Central memory CD8-positive, alpha-beta T cell (primary cell): Measurements from ENCODE around the gene GFRA1.

Experiments used
- ATAC-seq: fragments of 150-1000 bp; cut with Tn5 transposase; replicated peaks from 2 replicates; pipeline ENCODE4 v1.10.0; 2022; ENCODE audit warnings: mild to moderate bottlenecking, moderate FRiP score, moderate number of reproducible peaks; ENCODE audit not compliant: poor library complexity, severe bottlenecking; ENCODE audit errors: extremely low read depth
- DNase-seq, 2 donors: peaks; one replicate each; pipeline ENCODE4 v3.0.0; 2021; ENCODE audit warnings: low spot score in 2 of 2
- H3K27ac Mint-ChIP-seq: one replicate; pipeline ENCODE4 v1.8.0; 2022; ENCODE audit warnings: low read depth, mild to moderate bottlenecking, moderate library complexity, mixed read lengths
- H3K27me3 Mint-ChIP-seq: one replicate; pipeline ENCODE4 v1.8.0; 2022; ENCODE audit warnings: mixed read lengths
- H3K36me3 Mint-ChIP-seq: one replicate; pipeline ENCODE4 v1.8.0; 2022; ENCODE audit warnings: mild to moderate bottlenecking, moderate library complexity, mixed read lengths; ENCODE audit not compliant: insufficient read depth
- H3K4me1 Mint-ChIP-seq: one replicate; pipeline ENCODE4 v1.8.0; 2022; ENCODE audit warnings: mixed read lengths
- H3K4me3 Mint-ChIP-seq: one replicate; pipeline ENCODE4 v1.8.0; 2022; ENCODE audit warnings: mild to moderate bottlenecking, moderate library complexity, mixed read lengths
- H3K9me3 Mint-ChIP-seq: one replicate; pipeline ENCODE4 v1.8.0; 2022; ENCODE audit warnings: mixed read lengths

The GFRA1 gene

GRCh38 chr10:116265686-116266085, 7.3 kb downstream of the GFRA1 start:
- H3K4me3 Mint-ChIP-seq, result no peak overlapping the region
- peaks cover 8% of the 10 kb centered on the region for H3K27me3 Mint-ChIP-seq
- H3K36me3 Mint-ChIP-seq, result no peaks in the 10 kb centered on the region
- H3K9me3 Mint-ChIP-seq, result no peaks in the 10 kb centered on the region
- no peak overlapping the region for H3K27ac Mint-ChIP-seq
- H3K4me1 Mint-ChIP-seq, result no peaks in the 10 kb centered on the region
- DNase-seq (no peak), ATAC-seq (no peak)

- H3K27ac Mint-ChIP-seq, result no peak overlapping the region
- H3K4me3 Mint-ChIP-seq, result no peak overlapping the region
- no peaks in the 10 kb centered on the region for H3K36me3 Mint-ChIP-seq
- H3K4me1 Mint-ChIP-seq, result no peaks in the 10 kb centered on the region
- no peaks in the 10 kb centered on the region for H3K27me3 Mint-ChIP-seq
- no peaks in the 10 kb centered on the region for H3K9me3 Mint-ChIP-seq
- DNase-seq, result no peak
- ATAC-seq, result no peak
Measured at GRCh38 chr10:116263870-116264655, 8.9 kb downstream of the GFRA1 start.

GRCh38 chr10:116262678-116263077, 10.3 kb downstream of the GFRA1 start:
- Mint-ChIP-seq H3K4me1 (no peaks in the 10 kb centered on the region), H3K36me3 (no peaks in the 10 kb centered on the region), H3K27me3 (no peaks in the 10 kb centered on the region), H3K27ac (no peak overlapping the region), H3K9me3 (peaks cover 4% of the 10 kb centered on the region), H3K4me3 (no peak overlapping the region)
- ATAC-seq (no peak), DNase-seq (no peak)

- ATAC-seq (no peak), DNase-seq (no peak)
- peaks cover 5% of the 10 kb centered on the region for H3K9me3 Mint-ChIP-seq
- no peak overlapping the region for H3K27ac Mint-ChIP-seq
- no peaks in the 10 kb centered on the region for H3K27me3 Mint-ChIP-seq
- H3K4me1 Mint-ChIP-seq, result no peaks in the 10 kb centered on the region
- H3K36me3 Mint-ChIP-seq, result no peaks in the 10 kb centered on the region
- H3K4me3 Mint-ChIP-seq, result no peak overlapping the region
Measured at GRCh38 chr10:116260599-116260998, 12.4 kb downstream of the GFRA1 start.

DNA sequence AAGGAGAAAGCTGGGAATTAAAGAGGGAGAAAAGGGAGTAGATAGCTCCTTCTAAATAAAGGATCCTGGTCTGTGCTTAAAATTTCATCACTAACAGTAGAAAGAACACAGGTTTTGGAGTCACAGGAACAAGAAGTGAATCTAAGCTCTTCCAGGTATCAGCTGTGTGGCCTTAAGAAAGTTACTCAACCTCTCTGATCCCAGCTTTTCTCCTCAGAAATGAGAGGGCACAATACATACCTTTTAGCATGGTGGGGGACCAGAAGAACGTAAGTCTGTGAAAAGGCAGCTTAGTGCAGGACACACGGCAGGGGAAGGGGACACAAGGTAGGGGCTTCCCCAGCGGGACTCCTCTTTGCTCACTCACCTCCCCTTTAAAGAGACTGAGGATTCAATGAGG, 13.4 kb downstream of the GFRA1 start:
- ATAC-seq (no peak), DNase-seq (no peak)
- Mint-ChIP-seq H3K27me3 (no peaks in the 10 kb centered on the region), H3K9me3 (peaks cover 5% of the 10 kb centered on the region), H3K36me3 (no peaks in the 10 kb centered on the region), H3K4me1 (no peaks in the 10 kb centered on the region), H3K27ac (no peak overlapping the region), H3K4me3 (no peak overlapping the region)

- ATAC-seq (no peak), DNase-seq (no peak)
- Mint-ChIP-seq H3K4me3 (no peak overlapping the region), H3K9me3 (peaks cover 5% of the 10 kb centered on the region), H3K27ac (no peak overlapping the region), H3K4me1 (no peaks in the 10 kb centered on the region), H3K27me3 (no peaks in the 10 kb centered on the region), H3K36me3 (no peaks in the 10 kb centered on the region)
Measured at GRCh38 chr10:116257785-116258184, 15.2 kb downstream of the GFRA1 start.

DNA sequence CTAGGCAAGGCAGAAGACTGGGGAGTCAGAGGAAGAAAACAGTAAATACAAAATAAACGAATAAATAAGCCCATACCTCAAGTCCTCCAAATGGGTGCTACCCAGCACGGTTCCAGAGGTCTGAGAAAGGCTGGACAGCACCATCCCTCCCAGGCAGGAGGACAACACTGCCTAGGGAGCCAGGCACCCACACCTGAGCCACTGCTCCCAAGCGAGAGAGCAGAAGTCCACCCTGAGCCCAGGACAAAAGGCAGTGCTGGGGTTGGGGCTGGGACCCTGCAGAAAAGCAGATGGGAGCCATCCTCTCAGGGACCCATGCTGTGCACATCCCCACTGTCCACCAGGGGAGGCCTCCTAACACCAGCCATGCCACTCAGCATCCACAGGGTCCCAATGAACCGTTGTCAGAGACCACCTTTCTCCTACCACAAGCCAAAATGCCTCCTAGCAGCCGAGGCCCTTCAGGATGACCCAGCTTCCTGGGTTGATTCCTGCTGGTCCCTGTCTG, 16.2 kb downstream of the GFRA1 start:
- ATAC-seq (no peak), DNase-seq (no peak)
- Mint-ChIP-seq H3K4me3 (no peak overlapping the region), H3K9me3 (peaks cover 5% of the 10 kb centered on the region), H3K36me3 (no peaks in the 10 kb centered on the region), H3K27ac (no peak overlapping the region), H3K4me1 (no peaks in the 10 kb centered on the region), H3K27me3 (no peaks in the 10 kb centered on the region)

- no peak for DNase-seq
- H3K36me3 Mint-ChIP-seq, result no peaks in the 10 kb centered on the region
- ATAC-seq, result no peak
- H3K9me3 Mint-ChIP-seq, result peaks cover 6% of the 10 kb centered on the region
- no peaks in the 10 kb centered on the region for H3K4me1 Mint-ChIP-seq
- no peak overlapping the region for H3K4me3 Mint-ChIP-seq
- H3K27ac Mint-ChIP-seq, result no peak overlapping the region
- no peaks in the 10 kb centered on the region for H3K27me3 Mint-ChIP-seq
Measured at GRCh38 chr10:116255886-116256751, 16.9 kb downstream of the GFRA1 start.

GRCh38 chr10:116254422-116255155, 18.4 kb downstream of the GFRA1 start:
- no peak overlapping the region for H3K4me3 Mint-ChIP-seq
- no peaks in the 10 kb centered on the region for H3K4me1 Mint-ChIP-seq
- no peaks in the 10 kb centered on the region for H3K27me3 Mint-ChIP-seq
- ATAC-seq (no peak), DNase-seq (no peak)
- H3K36me3 Mint-ChIP-seq, result no peaks in the 10 kb centered on the region
- peaks cover 10% of the 10 kb centered on the region for H3K9me3 Mint-ChIP-seq
- no peak overlapping the region for H3K27ac Mint-ChIP-seq

- no peak for DNase-seq
- no peak overlapping the region for H3K27ac Mint-ChIP-seq
- no peak for ATAC-seq
- H3K9me3 Mint-ChIP-seq, result peaks cover 10% of the 10 kb centered on the region
- H3K4me1 Mint-ChIP-seq, result no peaks in the 10 kb centered on the region
- no peaks in the 10 kb centered on the region for H3K27me3 Mint-ChIP-seq
- no peaks in the 10 kb centered on the region for H3K36me3 Mint-ChIP-seq
- no peak overlapping the region for H3K4me3 Mint-ChIP-seq
Measured at GRCh38 chr10:116253716-116254115, 19.3 kb downstream of the GFRA1 start.

- no peak overlapping the region for H3K4me3 Mint-ChIP-seq
- H3K27ac Mint-ChIP-seq, result no peak overlapping the region
- no peak for ATAC-seq
- DNase-seq, result no peak
- H3K36me3 Mint-ChIP-seq, result no peaks in the 10 kb centered on the region
- H3K27me3 Mint-ChIP-seq, result no peaks in the 10 kb centered on the region
- H3K9me3 Mint-ChIP-seq, result peaks cover 10% of the 10 kb centered on the region
- no peaks in the 10 kb centered on the region for H3K4me1 Mint-ChIP-seq
Measured at GRCh38 chr10:116251602-116252395, 21.2 kb downstream of the GFRA1 start.

DNA sequence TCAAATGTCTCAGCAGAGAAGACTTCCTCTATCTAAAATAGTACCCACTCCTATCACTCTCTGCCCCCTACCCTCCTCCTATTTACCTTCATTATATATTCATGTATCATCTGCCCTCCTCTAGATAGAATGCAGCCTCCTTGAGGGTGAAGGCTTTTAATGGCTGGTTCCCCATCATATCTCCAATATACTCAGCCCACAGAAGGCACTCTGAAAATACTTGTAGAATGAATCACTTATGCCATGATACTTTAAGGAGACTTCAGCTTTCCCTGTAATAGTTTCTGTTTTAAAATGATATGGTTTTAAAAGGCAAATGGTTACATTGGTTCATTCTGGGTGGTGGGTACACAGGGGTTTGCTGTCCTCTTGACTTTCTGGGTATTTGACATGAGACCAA, 25.3 kb downstream of the GFRA1 start:
- Mint-ChIP-seq H3K4me3 (no peak overlapping the region), H3K27ac (no peak overlapping the region), H3K9me3 (peaks cover 10% of the 10 kb centered on the region), H3K4me1 (no peaks in the 10 kb centered on the region), H3K27me3 (no peaks in the 10 kb centered on the region), H3K36me3 (no peaks in the 10 kb centered on the region)
- no peak for DNase-seq
- no peak for ATAC-seq
